Psoas muscle (tissue), 8 donors: Measurements from ENCODE around the gene NAT9. TPM values are rescaled to one million over a fixed set of nuclear protein-coding genes. Genes with fewer than 3 reads are reported as not detected.

Experiments
- ATAC-seq, 4 donors: fragments of 200-7000 bp; cut with Tn5 transposase; one replicate each; pipeline ENCODE4 v1.9.1; 2020; ENCODE audit warnings: moderate library complexity in 3 of 4, mild to moderate bottlenecking in 2 of 4
- DNase-seq, 2 donors: peaks; one replicate each; pipeline ENCODE4 v3.0.0-alpha.2; 2020
- H3K27ac ChIP-seq: fragments of 200-600 bp; one replicate; pipeline ENCODE4 v1.8.0; 2022
- H3K27me3 ChIP-seq, 3 donors: fragments of 200-600 bp in 1 of 3; one replicate each; pipeline versions ENCODE4 v1.6.1 to v1.8.0; 2013 to 2022; ENCODE audit warnings: low read length in 2 of 3, mild to moderate bottlenecking in 2 of 3, moderate library complexity in 1 of 3; ENCODE audit not compliant: insufficient read depth in 3 of 3
- H3K36me3 ChIP-seq, 2 donors: fragments of 200-600 bp in 1 of 2; one replicate each; pipeline versions ENCODE4 v1.6.1 to v1.8.0; 2013 to 2022; ENCODE audit warnings: low read depth in 1 of 2, mild to moderate bottlenecking in 1 of 2, moderate library complexity in 1 of 2; ENCODE audit not compliant: insufficient read depth in 1 of 2
- H3K4me1 ChIP-seq: fragments of 200-600 bp; one replicate; pipeline ENCODE4 v1.8.0; 2022
- H3K4me3 ChIP-seq: fragments of 200-600 bp; one replicate; pipeline ENCODE4 v1.8.0; 2022; ENCODE audit warnings: mild to moderate bottlenecking
- H3K9me3 ChIP-seq: fragments of 200-600 bp; one replicate; pipeline ENCODE4 v1.8.0; 2022
- WGBS, 3 donors: extraction: QIAGEN DNeasy Blood & Tissue Kit; methylation state at CpG; one replicate each; pipeline versions ENCODE4 v1.1.6 to v1.1.7; 2013; 5-methylcytosine and 5-hydroxymethylcytosine counted together
- intact Hi-C, 2 donors: fragments of 100-400 bp; cut with DNase I; formaldehyde crosslinking; loops; one replicate each; pipeline versions ENCODE4 v1.11.0 to v1.14.2; 2022
- polyA plus RNA-seq, 3 donors: library from polyadenylated mRNA; stranded (reverse); fragments of 200-250 nt; gene quantifications; one replicate each; pipeline ENCODE4 v1.2.3, GENCODE V29; 2013
- total RNA-seq, 4 donors: library from RNA; stranded (reverse); fragmentation: NEBNext Ultra II Directional in 2 of 4; extraction: Animal tissue kit (Norgen Biotek cat#: 25700) in 2 of 4; gene quantifications; one replicate each; pipeline versions ENCODE4 v1.2.1 to v1.2.4, GENCODE V29; 2021 to 2023
- TF ChIP-seq, protein P1 (sequence below): fragments of 200-600 bp; IDR thresholded peaks from one replicate; pipeline ENCODE4 v1.8.0; 2022; ENCODE audit warnings: antibody characterized with exemption
- donor health status: healthy with polysubstance abuse.
- donor health status: DM: no; HTN: no; CAD: no; lungs with moderate emphysema.
- donor health status: Bipolar disorder and iron deficiency.
- donor health status: healthy.
- donor health status: DM: yes; HTN: yes; CAD: no.
- donor health status: DM: no; HTN: no; CAD: no.
- donor health status: DM: no; HTN: no; CAD: no.
- donor health status: DM: yes; HTN: yes; CAD: no.

Gene NAT9
- total and polyA plus RNA-seq, 7 donors = 15.2 to 52.5 (median 25.8) TPM

GRCh38 chr17:74737299-74738050 is 38.7 kb downstream of the NAT9 start:
- intact Hi-C loops = no loop called here
- Histone ChIP-seq H3K4me3 (peak overlapping the region; percentile 50), H3K9me3 (no peaks in the 10 kb centered on the region), H3K27me3 (peaks cover 0 to 68% (median 27%) of the 10 kb centered on the region in 3 donors), H3K4me1 (no peaks in the 10 kb centered on the region), H3K27ac (no peak overlapping the region), H3K36me3 (no peaks in the 10 kb centered on the region)
- WGBS, 3 donors = 3 to 6% (median 5%) methylated on average over 30 to 38 of the region's 38 CpGs
- TF ChIP-seq, protein P1, sequence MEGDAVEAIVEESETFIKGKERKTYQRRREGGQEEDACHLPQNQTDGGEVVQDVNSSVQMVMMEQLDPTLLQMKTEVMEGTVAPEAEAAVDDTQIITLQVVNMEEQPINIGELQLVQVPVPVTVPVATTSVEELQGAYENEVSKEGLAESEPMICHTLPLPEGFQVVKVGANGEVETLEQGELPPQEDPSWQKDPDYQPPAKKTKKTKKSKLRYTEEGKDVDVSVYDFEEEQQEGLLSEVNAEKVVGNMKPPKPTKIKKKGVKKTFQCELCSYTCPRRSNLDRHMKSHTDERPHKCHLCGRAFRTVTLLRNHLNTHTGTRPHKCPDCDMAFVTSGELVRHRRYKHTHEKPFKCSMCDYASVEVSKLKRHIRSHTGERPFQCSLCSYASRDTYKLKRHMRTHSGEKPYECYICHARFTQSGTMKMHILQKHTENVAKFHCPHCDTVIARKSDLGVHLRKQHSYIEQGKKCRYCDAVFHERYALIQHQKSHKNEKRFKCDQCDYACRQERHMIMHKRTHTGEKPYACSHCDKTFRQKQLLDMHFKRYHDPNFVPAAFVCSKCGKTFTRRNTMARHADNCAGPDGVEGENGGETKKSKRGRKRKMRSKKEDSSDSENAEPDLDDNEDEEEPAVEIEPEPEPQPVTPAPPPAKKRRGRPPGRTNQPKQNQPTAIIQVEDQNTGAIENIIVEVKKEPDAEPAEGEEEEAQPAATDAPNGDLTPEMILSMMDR = no peak
- DNase-seq (peak in 1 of 2 donors; percentile 66), ATAC-seq (peak in 3 of 4 donors; percentile 14 to 36 (median 17))

DNA sequence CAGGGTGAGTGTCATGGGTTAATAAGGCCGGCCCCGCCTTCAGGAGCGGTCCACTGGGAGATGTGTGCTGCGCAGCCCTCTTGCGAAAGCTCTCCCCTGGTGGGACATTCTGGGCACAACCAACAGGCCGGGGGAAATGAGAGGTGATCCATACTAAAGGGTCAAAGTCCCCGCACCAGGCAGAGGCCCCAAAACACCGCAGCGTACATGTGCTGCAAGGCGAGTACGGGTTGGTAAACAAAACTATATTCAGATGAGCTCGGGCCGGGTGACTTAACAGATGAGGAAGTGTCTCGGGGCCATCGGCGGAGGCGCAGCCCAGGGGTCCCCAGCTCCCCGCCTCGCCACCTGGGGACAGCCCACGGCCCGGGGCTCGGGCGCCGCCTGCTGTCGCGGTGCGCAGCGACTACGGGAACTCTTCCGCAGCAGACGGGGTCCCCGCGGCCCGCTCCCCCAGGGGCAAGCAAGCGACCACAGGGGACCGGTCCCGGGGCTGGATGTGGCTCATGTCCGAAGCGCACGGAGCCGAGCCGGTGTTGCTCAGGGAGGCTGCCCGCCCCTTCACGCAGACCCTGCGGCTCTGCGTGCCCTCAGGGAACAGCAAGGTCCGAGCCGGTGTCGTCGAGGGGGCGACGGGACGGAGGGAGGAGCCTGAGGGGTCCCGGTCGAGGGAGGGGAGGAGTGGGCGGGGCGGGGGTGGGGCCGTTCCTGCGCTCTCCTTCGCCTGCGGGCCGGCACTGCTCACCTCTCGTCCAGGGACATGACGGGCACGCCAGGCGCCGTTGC is 39.4 kb downstream of the NAT9 start, which contains the start of gene RAB37:
Gene RAB37 (plus strand): TSS at position 744 of the 786 bp plus-strand sequence. CDS start 17 bp downstream, at position 761.
- TF ChIP-seq, protein P1 = peak; percentile 29
- DNase-seq (peak; percentile 48 to 83), ATAC-seq (peak; percentile 36 to 76 (median 50))
- H3K4me1 ChIP-seq = no peaks in the 10 kb centered on the region
- H3K27me3 ChIP-seq = peaks cover 0 to 76% (median 29%) of the 10 kb centered on the region in 3 donors
- 2 to 3% (median 3%) methylated on average over 45 to 67 of the region's 67 CpGs for WGBS, 3 donors
- H3K36me3 ChIP-seq = no peaks in the 10 kb centered on the region
- no peak within 1 kb of the TSS for H3K27ac ChIP-seq
- no peaks in the 10 kb centered on the region for H3K9me3 ChIP-seq
- intact Hi-C loops = no loop called here
- H3K4me3 ChIP-seq = peak within 1 kb of the TSS; percentile 50

DNA sequence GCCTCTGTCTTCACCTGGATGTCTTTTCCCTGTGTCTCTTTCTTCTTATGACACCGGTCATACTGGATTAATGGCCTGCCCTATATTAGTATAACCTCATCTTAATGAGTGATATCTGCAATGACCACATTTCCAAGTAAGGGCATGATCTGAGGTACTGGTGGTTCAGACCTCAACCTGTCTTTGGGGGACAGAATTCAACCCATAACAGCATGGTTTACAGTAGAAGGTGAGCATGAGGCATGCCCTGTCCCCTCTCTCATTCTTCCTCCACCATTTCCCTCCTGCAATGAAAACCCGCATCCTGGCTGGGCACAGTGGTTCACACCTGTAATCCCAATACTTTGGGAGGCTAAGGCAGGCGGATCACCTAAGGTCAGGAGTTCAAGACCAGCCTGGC is 41.9 kb downstream of the NAT9 start:
- no peaks in the 10 kb centered on the region for H3K4me1 ChIP-seq
- H3K27me3 ChIP-seq = peaks cover 0 to 66% (median 27%) of the 10 kb centered on the region in 3 donors
- intact Hi-C loops = no loop called here
- H3K27ac ChIP-seq = no peak overlapping the region
- TF ChIP-seq, protein P1 = no peak
- H3K36me3 ChIP-seq = no peaks in the 10 kb centered on the region
- WGBS, 3 donors = 93 to 98% (median 95%) methylated on average over 3 of the region's 3 CpGs
- H3K9me3 ChIP-seq = no peaks in the 10 kb centered on the region
- ATAC-seq = no peak
- DNase-seq = no peak
- no peak overlapping the region for H3K4me3 ChIP-seq

- ATAC-seq = no peak
- no peak overlapping the region for H3K27ac ChIP-seq
- H3K4me3 ChIP-seq = no peak overlapping the region
- no peak for DNase-seq
- no peaks in the 10 kb centered on the region for H3K9me3 ChIP-seq
- peaks cover 0 to 59% (median 27%) of the 10 kb centered on the region in 3 donors for H3K27me3 ChIP-seq
- intact Hi-C loops = no loop called here
- no peaks in the 10 kb centered on the region for H3K36me3 ChIP-seq
- WGBS, 3 donors = 59 to 62% (median 60%) methylated on average over 9 of the region's 9 CpGs
- TF ChIP-seq, protein P1 = no peak
- no peaks in the 10 kb centered on the region for H3K4me1 ChIP-seq
Measured at GRCh38 chr17:74733365-74734122, 42.6 kb downstream of the NAT9 start.
